IMR-90 (cell line): ENCODE data around the gene ATRNL1. TPM values are rescaled to one million over a fixed set of nuclear protein-coding genes. Genes with fewer than 3 reads are reported as not detected.

Source experiments
- ATAC-seq: fragments of 200-7000 bp; cut with Tn5 transposase; 2 replicates; pipeline ENCODE4 v1.9.1; 2020; ENCODE audit warnings: low read depth, mild to moderate bottlenecking, moderate library complexity
- BruUV-seq: library from RNA; stranded (reverse); fragments of 400-500 nt; replicated peaks from 2 replicates; lab custom pipeline; 2021; lab: Mats Ljungman, UMichigan
- CTCF ChIA-PET: fragments of 300-600 bp; formaldehyde crosslinking; extraction: SDS; loops from one replicate; lab custom pipeline; 2021; ENCODE audit warnings: antibody characterized with exemption; lab: Yijun Ruan, JAX
- POLR2A ChIA-PET: fragments of 300-600 bp; sonication (Branson Sonifier 250); formaldehyde crosslinking; loops from one replicate; lab custom pipeline; 2022; ENCODE audit warnings: antibody characterized with exemption; ENCODE audit not compliant: unreplicated experiment; lab: Charles Lee
- DNase-seq: peaks from one replicate; pipeline ENCODE4 v3.0.0; 2013
- H2AFZ ChIP-seq: replicated peaks from 2 replicates; pipeline ENCODE3; 2013; ENCODE audit warnings: low read length, mild to moderate bottlenecking; ENCODE audit not compliant: poor library complexity
- H2AK5ac ChIP-seq: 2 replicates; pipeline ENCODE4 v1.6.1; 2013; ENCODE audit warnings: low read depth, low read length, inconsistent platforms
- H2AK9ac ChIP-seq: replicated peaks from 2 replicates; pipeline ENCODE3; 2013; ENCODE audit warnings: mild to moderate bottlenecking, low read depth, low read length, moderate library complexity; ENCODE audit not compliant: poor library complexity
- H2BK120ac ChIP-seq: 2 replicates; pipeline ENCODE4 v1.6.1; 2013; ENCODE audit warnings: low read depth, low read length, inconsistent platforms
- H2BK15ac ChIP-seq: 3 replicates; pipeline ENCODE4 v1.6.1; 2013; ENCODE audit warnings: low read depth, low read length, inconsistent platforms
- H2BK20ac ChIP-seq: 2 replicates; pipeline ENCODE4 v1.6.1; 2013; ENCODE audit warnings: low read depth, mild to moderate bottlenecking, inconsistent platforms, low read length, moderate library complexity
- H2BK5ac ChIP-seq: 2 replicates; pipeline ENCODE4 v1.6.1; 2013; ENCODE audit warnings: mild to moderate bottlenecking, low read depth, low read length, inconsistent platforms; ENCODE audit not compliant: poor library complexity, severe bottlenecking
- H3K14ac ChIP-seq: replicated peaks from 2 replicates; pipeline ENCODE4 v1.6.1; 2013; ENCODE audit warnings: low read depth, low read length, inconsistent platforms
- H3K18ac ChIP-seq: 2 replicates; pipeline ENCODE4 v1.6.1; 2013; ENCODE audit warnings: low read depth, low read length, control low read depth
- H3K23ac ChIP-seq: 2 replicates; pipeline ENCODE4 v1.6.1; 2013; ENCODE audit warnings: low read depth, low read length, inconsistent platforms
- H3K27ac ChIP-seq: 2 replicates; pipeline ENCODE4 v1.5.1; 2013; ENCODE audit warnings: mild to moderate bottlenecking, control low read depth, low read length; ENCODE audit not compliant: insufficient read depth
- H3K27me3 ChIP-seq: 2 replicates; pipeline ENCODE4 v1.6.1; 2013; ENCODE audit warnings: low read length; ENCODE audit not compliant: control insufficient read depth, insufficient read depth
- H3K36me3 ChIP-seq: 2 replicates; pipeline ENCODE4 v1.6.1; 2013; ENCODE audit warnings: low read length, mixed read lengths; ENCODE audit not compliant: control insufficient read depth, insufficient read depth
- H3K4ac ChIP-seq: 2 replicates; pipeline ENCODE4 v1.6.1; 2013; ENCODE audit warnings: low read depth, low read length, inconsistent platforms
- H3K4me1 ChIP-seq: 2 replicates; pipeline ENCODE4 v1.6.1; 2013; ENCODE audit warnings: low read length, mixed read lengths; ENCODE audit not compliant: control insufficient read depth, insufficient read depth
- H3K4me2 ChIP-seq: 2 replicates; pipeline ENCODE4 v1.6.1; 2013; ENCODE audit warnings: low read depth, mild to moderate bottlenecking, control low read depth, low read length, moderate library complexity
- H3K4me3 ChIP-seq: 2 replicates; pipeline ENCODE4 v1.5.1; 2013; ENCODE audit warnings: low read depth, mild to moderate bottlenecking, control low read depth, low read length, moderate library complexity; ENCODE audit not compliant: insufficient read depth
- H3K56ac ChIP-seq: 2 replicates; pipeline ENCODE4 v1.6.1; 2013; ENCODE audit warnings: low read length, inconsistent platforms; ENCODE audit not compliant: insufficient read depth; ENCODE audit errors: extremely low read depth
- H3K79me1 ChIP-seq, 2 experiments: 2 replicates each; pipeline ENCODE4 v1.6.1; 2013; ENCODE audit warnings: low read length in 2 of 2, inconsistent platforms in 1 of 2, low read depth in 1 of 2
- H3K9ac ChIP-seq: 2 replicates; pipeline ENCODE4 v1.6.1; 2013; ENCODE audit warnings: low read depth, low read length, control low read depth
- H3K9me1 ChIP-seq: 2 replicates; pipeline ENCODE4 v1.6.1; 2013; ENCODE audit warnings: low read length, inconsistent platforms; ENCODE audit not compliant: insufficient read depth
- H3K9me3 ChIP-seq: 2 replicates; pipeline ENCODE4 v1.6.1; 2013; ENCODE audit warnings: low read length; ENCODE audit not compliant: control insufficient read depth, insufficient read depth
- H4K20me1 ChIP-seq: 2 replicates; pipeline ENCODE4 v1.6.1; 2013; ENCODE audit warnings: low read length, inconsistent platforms; ENCODE audit not compliant: insufficient read depth
- H4K5ac ChIP-seq: 2 replicates; pipeline ENCODE4 v1.6.1; 2013; ENCODE audit warnings: mild to moderate bottlenecking, low read depth, low read length, control low read depth
- H4K8ac ChIP-seq, 2 experiments: 2 replicates each; pipeline ENCODE4 v1.6.1; 2013; ENCODE audit warnings: low read depth in 2 of 2, low read length in 2 of 2, control low read depth in 1 of 2, inconsistent platforms in 1 of 2
- H4K91ac ChIP-seq: 2 replicates; pipeline ENCODE4 v1.6.1; 2013; ENCODE audit warnings: low read depth, low read length, inconsistent platforms; ENCODE audit not compliant: insufficient read depth
- BHLHE40 ChIP-seq: fragments of 150-350 bp; IDR thresholded peaks from 2 replicates; pipeline ENCODE4 v1.6.1; 2016; ENCODE audit warnings: mild to moderate bottlenecking, low read depth, low read length
- CEBPB ChIP-seq: IDR thresholded peaks from 2 replicates; pipeline ENCODE4 v1.6.1; 2012; ENCODE audit warnings: low read depth, low read length, improper control_type of control experiment
- CHD1 ChIP-seq: IDR thresholded peaks from 2 replicates; pipeline ENCODE4 v1.6.1; 2012; ENCODE audit warnings: low read depth, low read length, improper control_type of control experiment
- ELK1 ChIP-seq: fragments of 150-350 bp; IDR thresholded peaks from 2 replicates; pipeline ENCODE4 v1.6.1; 2016; ENCODE audit warnings: low read depth, mild to moderate bottlenecking, low read length, moderate library complexity, borderline replicate concordance
- FOS ChIP-seq: fragments of 150-350 bp; IDR thresholded peaks from 2 replicates; pipeline ENCODE4 v1.6.1; 2016; ENCODE audit warnings: low read depth, low read length
- MAFK ChIP-seq: IDR thresholded peaks from 2 replicates; pipeline ENCODE4 v1.6.1; 2012; ENCODE audit warnings: low read depth, low read length, improper control_type of control experiment
- MXI1 ChIP-seq: IDR thresholded peaks from 2 replicates; pipeline ENCODE4 v1.6.1; 2012; ENCODE audit warnings: low read depth, mild to moderate bottlenecking, low read length, moderate library complexity, borderline replicate concordance
- NFE2L2 ChIP-seq: fragments of 150-350 bp; IDR thresholded peaks from 2 replicates; pipeline ENCODE4 v1.6.1; 2016; ENCODE audit warnings: low read depth, mild to moderate bottlenecking, low read length
- POLR2A ChIP-seq: IDR thresholded peaks from 2 replicates; pipeline ENCODE4 v1.6.1; 2012; ENCODE audit warnings: mild to moderate bottlenecking, low read depth, low read length
- RAD21 ChIP-seq: IDR thresholded peaks from 2 replicates; pipeline ENCODE4 v1.6.1; 2012; ENCODE audit warnings: low read length, improper control_type of control experiment
- RCOR1 ChIP-seq: IDR thresholded peaks from 2 replicates; pipeline ENCODE4 v1.6.1; 2012; ENCODE audit warnings: mild to moderate bottlenecking, low read length, improper control_type of control experiment; ENCODE audit not compliant: insufficient replicate concordance
- RFX5 ChIP-seq: IDR thresholded peaks from 2 replicates; pipeline ENCODE4 v1.8.0; 2012; ENCODE audit warnings: low read depth, mild to moderate bottlenecking, low read length, moderate library complexity
- SMC3 ChIP-seq: fragments of 150-350 bp; IDR thresholded peaks from 2 replicates; pipeline ENCODE4 v1.6.1; 2016; ENCODE audit warnings: low read depth, mild to moderate bottlenecking, antibody characterized with exemption, low read length, moderate library complexity
- USF2 ChIP-seq: fragments of 150-350 bp; IDR thresholded peaks from 2 replicates; pipeline ENCODE4 v1.6.1; 2017; ENCODE audit warnings: mild to moderate bottlenecking, antibody characterized with exemption, low read length, low read depth
- WGBS, 2 experiments: methylation state at CpG; one replicate each; pipeline versions ENCODE4 v1.1.5 to v1.1.7; 2013; ENCODE audit warnings: missing lambda C conversion rate in 2 of 2; ENCODE audit not compliant: insufficient read length in 1 of 2; ENCODE audit errors: extremely low coverage in 2 of 2; 5-methylcytosine and 5-hydroxymethylcytosine counted together
- dilution Hi-C: fragments of 300-500 bp; cut with HindIII; formaldehyde crosslinking; loops from one replicate; pipeline ENCODE4 v1.14.3; 2018; ENCODE audit warnings: low sequenced_read_pairs; ENCODE audit not compliant: unreplicated experiment
- in situ Hi-C: fragments of 300-500 bp; cut with MboI; formaldehyde crosslinking; loops from 3 replicates; pipeline ENCODE4 v1.14.3; 2019; ENCODE audit warnings: low sequenced_read_pairs, inconsistent platforms, mixed read lengths
- intact Hi-C: fragments of 100-400 bp; cut with micrococcal nuclease; formaldehyde crosslinking; loops from 2 replicates; pipeline ENCODE4 v1.10.0; 2022
- polyA plus RNA-seq, 3 experiments: library from polyadenylated mRNA; depleted of rRNA; stranded (reverse); fragments of >200 nt; gene quantifications; 2 replicates each; pipeline ENCODE4 v1.2.3, GENCODE V29; 2012; ENCODE audit warnings: low replicate concordance in 1 of 3
- total RNA-seq: library from RNA; depleted of rRNA; stranded (reverse); fragments of >200 nt; gene quantifications from 2 replicates; pipeline ENCODE4 v1.2.3, GENCODE V29; 2012
- TF ChIP-seq, protein P1 (sequence below): conservative IDR thresholded peaks from 2 replicates; pipeline ENCODE4 v1.5.1; 2012; ENCODE audit warnings: mild to moderate bottlenecking, low read depth, low read length, improper control_type of control experiment

Gene ATRNL1
- total and polyA plus RNA-seq, 2 of the 4 experiments (the other 2 are of a cell fraction), result 0.18 to 0.19 TPM

- in situ Hi-C loops, result no loop called here
- no CpG with 5 or more reads among the region's 3 CpGs for WGBS, 2 experiments
- no peak overlapping the region for H2AK9ac ChIP-seq
- no peaks in the 10 kb centered on the region for H3K9me3 ChIP-seq
- no peak overlapping the region for H2BK120ac ChIP-seq
- H2AFZ ChIP-seq, result no peak overlapping the region
- no peak for DNase-seq
- no peaks in the 10 kb centered on the region for H3K36me3 ChIP-seq
- no peak overlapping the region for H3K4me2 ChIP-seq
- H3K9ac ChIP-seq, result no peak overlapping the region
- no peaks in the 10 kb centered on the region for H3K4me1 ChIP-seq
- no peak overlapping the region for H2BK15ac ChIP-seq
- no peaks in the 10 kb centered on the region; the same call in 1 of the 2 replicates for H3K27me3 ChIP-seq
- CTCF ChIA-PET, result interaction anchor here (0.7 to 1.1 kb wide), 2 partner anchors 12 to 1776 kb away, joined by 4 to 6 read pairs; no protein-coding TSS in a partner anchor
- H3K4ac ChIP-seq, result no peak overlapping the region
- H4K20me1 ChIP-seq, result no peaks in the 10 kb centered on the region
- no peak for ATAC-seq
- no peak overlapping the region for H4K8ac ChIP-seq
- H3K56ac ChIP-seq, result no peak overlapping the region
- no peak overlapping the region for H2BK5ac ChIP-seq
- no peaks in the 10 kb centered on the region for H3K9me1 ChIP-seq
- H2BK20ac ChIP-seq, result no peak overlapping the region
- no peak overlapping the region for H3K23ac ChIP-seq
- no peak overlapping the region for H2AK5ac ChIP-seq
- H3K4me3 ChIP-seq, result no peak overlapping the region
- H3K79me1 ChIP-seq, result no peaks in the 10 kb centered on the region
- no peak overlapping the region for H3K27ac ChIP-seq
- no TSS peak for BruUV-seq
- no peak overlapping the region for H4K91ac ChIP-seq
- no peak overlapping the region for H3K18ac ChIP-seq
- POLR2A ChIA-PET, result no interaction called here
- intact Hi-C loops, result no loop called here
- no peak overlapping the region for H4K5ac ChIP-seq
- TF ChIP-seq RCOR1 (no peak), CEBPB (no peak), CHD1 (no peak), USF2 (no peak), BHLHE40 (no peak), FOS (no peak), RAD21 (no peak), RFX5 (no peak), SMC3 (no peak), ELK1 (no peak), MAFK (no peak), POLR2A (no peak), NFE2L2 (no peak), MXI1 (no peak)
- TF ChIP-seq, protein P1, sequence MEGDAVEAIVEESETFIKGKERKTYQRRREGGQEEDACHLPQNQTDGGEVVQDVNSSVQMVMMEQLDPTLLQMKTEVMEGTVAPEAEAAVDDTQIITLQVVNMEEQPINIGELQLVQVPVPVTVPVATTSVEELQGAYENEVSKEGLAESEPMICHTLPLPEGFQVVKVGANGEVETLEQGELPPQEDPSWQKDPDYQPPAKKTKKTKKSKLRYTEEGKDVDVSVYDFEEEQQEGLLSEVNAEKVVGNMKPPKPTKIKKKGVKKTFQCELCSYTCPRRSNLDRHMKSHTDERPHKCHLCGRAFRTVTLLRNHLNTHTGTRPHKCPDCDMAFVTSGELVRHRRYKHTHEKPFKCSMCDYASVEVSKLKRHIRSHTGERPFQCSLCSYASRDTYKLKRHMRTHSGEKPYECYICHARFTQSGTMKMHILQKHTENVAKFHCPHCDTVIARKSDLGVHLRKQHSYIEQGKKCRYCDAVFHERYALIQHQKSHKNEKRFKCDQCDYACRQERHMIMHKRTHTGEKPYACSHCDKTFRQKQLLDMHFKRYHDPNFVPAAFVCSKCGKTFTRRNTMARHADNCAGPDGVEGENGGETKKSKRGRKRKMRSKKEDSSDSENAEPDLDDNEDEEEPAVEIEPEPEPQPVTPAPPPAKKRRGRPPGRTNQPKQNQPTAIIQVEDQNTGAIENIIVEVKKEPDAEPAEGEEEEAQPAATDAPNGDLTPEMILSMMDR, result no peak
- dilution Hi-C loops, result no loop called here
- no peak overlapping the region for H3K14ac ChIP-seq
Observed at GRCh38 chr10:115790220-115790619, 697.1 kb downstream of the ATRNL1 start.
